ENCODE data around the gene DHRSX.
"Not testable (repeated sequence)": the region's sequence is repeated elsewhere in the genome, so short reads cannot be mapped to it uniquely, and the experiment has no call there.

The DHRSX gene

GRCh38 chrX:2474963-2475726 lies 25.6 kb downstream of the DHRSX start:
- DNase-seq (ENCODE audit: low read depth in 2 of 2) = no peak

GRCh38 chrX:2474280-2474962 lies 26.4 kb downstream of the DHRSX start:
- no peak for DNase-seq (ENCODE audit: low read depth in 2 of 2)

GRCh38 chrX:2473064-2473463 lies 27.7 kb downstream of the DHRSX start:
- DNase-seq (ENCODE audit: low read depth in 2 of 2) = not testable (repeated sequence)

GRCh38 chrX:2471641-2472040 lies 29.1 kb downstream of the DHRSX start:
- no peak for DNase-seq (ENCODE audit: low read depth in 2 of 2)

GRCh38 chrX:2471126-2471525 lies 29.6 kb downstream of the DHRSX start:
- DNase-seq (ENCODE audit: low read depth in 2 of 2) = not testable (repeated sequence)

- DNase-seq (ENCODE audit: low read depth in 2 of 2) = not testable (repeated sequence)
Observed at GRCh38 chrX:2469852-2470251, 30.9 kb downstream of the DHRSX start.

- no peak for DNase-seq (ENCODE audit: low read depth in 2 of 2)
Observed at GRCh38 chrX:2469196-2469685, 31.5 kb downstream of the DHRSX start.

- no peak for DNase-seq (ENCODE audit: low read depth in 2 of 2)
Observed at GRCh38 chrX:2468261-2469195, 32.2 kb downstream of the DHRSX start.

GRCh38 chrX:2466876-2467656 lies 33.7 kb downstream of the DHRSX start:
- no peak for DNase-seq (ENCODE audit: low read depth in 2 of 2)

- DNase-seq (ENCODE audit: low read depth in 2 of 2) = no peak
Observed at GRCh38 chrX:2464677-2465166, 36.1 kb downstream of the DHRSX start.

- DNase-seq (ENCODE audit: low read depth in 2 of 2) = no peak
Observed at GRCh38 chrX:2463973-2464676, 36.7 kb downstream of the DHRSX start.

GRCh38 chrX:2463481-2463880 lies 37.3 kb downstream of the DHRSX start:
- DNase-seq (ENCODE audit: low read depth in 2 of 2) = not testable (repeated sequence)

GRCh38 chrX:2462780-2463179 lies 38.0 kb downstream of the DHRSX start:
- DNase-seq (ENCODE audit: low read depth in 2 of 2) = no peak

GRCh38 chrX:2462074-2462473 lies 38.7 kb downstream of the DHRSX start:
- no peak for DNase-seq (ENCODE audit: low read depth in 2 of 2)

GRCh38 chrX:2461711-2462016 lies 39.1 kb downstream of the DHRSX start:
- no peak for DNase-seq (ENCODE audit: low read depth in 2 of 2)

- DNase-seq (ENCODE audit: low read depth in 2 of 2) = not testable (repeated sequence)
Observed at GRCh38 chrX:2460821-2461710, 39.7 kb downstream of the DHRSX start.

GRCh38 chrX:2460048-2460447 lies 40.7 kb downstream of the DHRSX start:
- DNase-seq (ENCODE audit: low read depth in 2 of 2) = not testable (repeated sequence)

GRCh38 chrX:2458309-2458708 lies 42.5 kb downstream of the DHRSX start:
- DNase-seq (ENCODE audit: low read depth in 2 of 2) = no peak

GRCh38 chrX:2457289-2458133 lies 43.3 kb downstream of the DHRSX start:
- DNase-seq (ENCODE audit: low read depth in 2 of 2) = no peak
